ENCODE measurements around the gene FAU. TPM values are rescaled to one million over a fixed set of nuclear protein-coding genes. Genes with fewer than 3 reads are reported as not detected.

FAU gene
- total RNA-seq, 1 donor from 2014 or later, result 754 TPM

DNA sequence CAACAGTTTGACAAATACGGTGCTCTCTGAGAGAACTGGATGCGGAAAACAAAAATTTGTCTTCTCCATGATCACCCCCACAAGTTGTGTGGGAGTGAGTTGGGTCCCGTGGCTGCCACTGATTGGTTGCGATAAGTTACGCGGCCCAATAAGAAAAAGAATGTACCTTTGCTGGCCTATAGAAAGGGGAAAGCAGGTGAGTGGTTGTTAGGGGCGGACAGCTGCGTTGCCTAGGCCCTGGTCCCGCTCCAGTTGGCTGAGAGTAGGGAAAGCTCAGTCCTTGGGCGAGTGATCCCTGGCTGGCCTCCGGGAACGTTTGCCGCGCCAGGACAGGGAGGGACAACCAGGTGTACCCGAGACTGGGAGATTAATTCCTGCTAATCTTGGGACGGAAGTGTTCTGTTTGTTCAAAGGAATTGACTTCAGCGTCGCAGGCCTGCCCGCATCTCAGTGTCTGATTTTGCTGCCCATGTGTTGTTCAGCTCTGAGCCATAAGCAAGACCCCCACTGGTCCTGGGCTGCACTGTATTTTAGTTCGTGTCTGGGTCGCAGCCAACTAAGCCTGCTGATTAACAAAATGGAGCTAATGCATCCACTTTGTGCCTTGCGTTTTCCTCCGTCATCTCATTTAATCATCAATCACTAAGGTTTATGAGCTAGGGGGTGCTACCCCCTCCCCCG lies 13.2 kb upstream of the FAU start:
- Histone ChIP-seq H3K27ac (peak overlapping the region; percentile 100), H3K9me3 (no peaks in the 10 kb centered on the region), H3K36me3 (peaks cover 28% of the 10 kb centered on the region), H3K27me3 (no peaks in the 10 kb centered on the region), H3K4me1 (peaks cover 24% of the 10 kb centered on the region), H3K4me3 (peak overlapping the region; percentile 95)
- TF ChIP-seq, protein P1, sequence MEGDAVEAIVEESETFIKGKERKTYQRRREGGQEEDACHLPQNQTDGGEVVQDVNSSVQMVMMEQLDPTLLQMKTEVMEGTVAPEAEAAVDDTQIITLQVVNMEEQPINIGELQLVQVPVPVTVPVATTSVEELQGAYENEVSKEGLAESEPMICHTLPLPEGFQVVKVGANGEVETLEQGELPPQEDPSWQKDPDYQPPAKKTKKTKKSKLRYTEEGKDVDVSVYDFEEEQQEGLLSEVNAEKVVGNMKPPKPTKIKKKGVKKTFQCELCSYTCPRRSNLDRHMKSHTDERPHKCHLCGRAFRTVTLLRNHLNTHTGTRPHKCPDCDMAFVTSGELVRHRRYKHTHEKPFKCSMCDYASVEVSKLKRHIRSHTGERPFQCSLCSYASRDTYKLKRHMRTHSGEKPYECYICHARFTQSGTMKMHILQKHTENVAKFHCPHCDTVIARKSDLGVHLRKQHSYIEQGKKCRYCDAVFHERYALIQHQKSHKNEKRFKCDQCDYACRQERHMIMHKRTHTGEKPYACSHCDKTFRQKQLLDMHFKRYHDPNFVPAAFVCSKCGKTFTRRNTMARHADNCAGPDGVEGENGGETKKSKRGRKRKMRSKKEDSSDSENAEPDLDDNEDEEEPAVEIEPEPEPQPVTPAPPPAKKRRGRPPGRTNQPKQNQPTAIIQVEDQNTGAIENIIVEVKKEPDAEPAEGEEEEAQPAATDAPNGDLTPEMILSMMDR (IDR thresholded peaks at IDR 0.05), result no peak
- peak; percentile 92 for ATAC-seq
- DNase-seq, result peak; percentile 95
- intact Hi-C loops (cut with DNase I), result no loop called here

DNA sequence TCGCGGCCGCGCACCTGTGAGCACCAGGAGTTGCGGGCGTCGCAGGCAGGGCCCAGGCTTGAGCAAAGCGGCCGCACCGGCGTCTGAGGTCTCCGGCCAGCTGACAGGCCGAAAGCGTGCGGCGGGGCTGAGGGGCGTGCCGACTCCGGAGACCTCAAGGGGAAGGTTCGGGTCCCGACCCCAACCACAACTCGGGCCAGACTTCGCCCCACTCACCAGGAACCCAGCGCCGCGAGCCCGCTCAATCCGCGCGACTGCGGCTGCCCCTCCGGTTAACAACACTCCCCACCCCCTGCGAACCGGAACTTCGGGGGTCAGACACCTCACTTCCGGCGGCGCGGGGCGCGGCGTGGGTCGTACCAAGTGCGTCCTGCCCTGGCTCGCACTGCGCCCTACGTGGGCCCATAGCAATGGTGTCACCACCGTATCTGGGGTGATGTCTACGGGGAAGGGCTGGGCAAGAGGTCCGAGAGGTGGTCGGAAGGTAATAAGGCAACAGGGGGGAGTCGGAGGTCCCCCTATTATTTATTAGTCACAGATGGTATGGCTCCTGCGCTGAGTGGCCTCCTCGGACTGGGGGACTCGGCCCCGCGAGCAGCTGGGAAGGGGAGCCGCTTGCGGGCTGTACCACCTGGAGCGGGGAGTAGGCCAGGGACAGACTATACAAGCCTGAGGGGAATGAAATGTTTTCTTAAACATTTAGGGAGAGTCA lies 12.5 kb upstream of the FAU start, which contains the start of gene SYVN1:
Gene SYVN1 (minus strand): TSS at position 280 of the 712 bp plus-strand sequence. CDS start 918 bp downstream, outside the sequence.
- ATAC-seq (peak; percentile 89), DNase-seq (peak; percentile 96)
- no peaks in the 10 kb centered on the region for H3K27me3 ChIP-seq
- TF ChIP-seq, protein P1 (IDR thresholded peaks at IDR 0.05), result no peak
- intact Hi-C loops (cut with DNase I), result no loop called here
- peaks cover 35% of the 10 kb centered on the region for H3K36me3 ChIP-seq
- no peaks in the 10 kb centered on the region for H3K9me3 ChIP-seq
- H3K27ac ChIP-seq, result peak within 1 kb of the TSS; percentile 100
- peaks cover 24% of the 10 kb centered on the region for H3K4me1 ChIP-seq
- H3K4me3 ChIP-seq, result peak within 1 kb of the TSS; percentile 95

DNA sequence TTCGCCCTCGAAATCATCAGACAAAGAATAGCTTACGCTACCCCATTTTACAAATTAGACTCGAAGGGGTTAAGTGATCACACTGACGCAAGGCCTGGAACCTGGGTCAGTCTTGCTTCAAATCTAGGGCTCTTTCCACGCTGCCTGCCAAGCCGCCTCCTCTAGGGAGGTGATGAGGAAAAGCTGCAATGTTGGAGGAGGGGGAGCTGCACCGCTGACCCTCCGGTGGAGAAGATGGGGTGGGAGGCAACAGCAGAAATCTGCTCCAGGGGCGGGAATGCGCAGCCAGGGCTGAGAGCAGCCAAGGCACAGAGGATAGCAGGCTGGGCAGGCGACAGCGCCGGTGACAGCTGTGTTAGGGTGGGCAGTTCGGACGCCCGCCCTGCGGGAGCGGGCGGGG lies 11.8 kb upstream of the FAU start:
- Histone ChIP-seq H3K4me3 (peak overlapping the region; percentile 95), H3K27me3 (no peaks in the 10 kb centered on the region), H3K27ac (peak overlapping the region; percentile 100), H3K36me3 (peaks cover 41% of the 10 kb centered on the region), H3K9me3 (no peaks in the 10 kb centered on the region), H3K4me1 (peaks cover 24% of the 10 kb centered on the region)
- intact Hi-C loops (cut with DNase I), result no loop called here
- TF ChIP-seq, protein P1 (IDR thresholded peaks at IDR 0.05), result no peak
- no peak for ATAC-seq
- DNase-seq, result peak; percentile 69

DNA sequence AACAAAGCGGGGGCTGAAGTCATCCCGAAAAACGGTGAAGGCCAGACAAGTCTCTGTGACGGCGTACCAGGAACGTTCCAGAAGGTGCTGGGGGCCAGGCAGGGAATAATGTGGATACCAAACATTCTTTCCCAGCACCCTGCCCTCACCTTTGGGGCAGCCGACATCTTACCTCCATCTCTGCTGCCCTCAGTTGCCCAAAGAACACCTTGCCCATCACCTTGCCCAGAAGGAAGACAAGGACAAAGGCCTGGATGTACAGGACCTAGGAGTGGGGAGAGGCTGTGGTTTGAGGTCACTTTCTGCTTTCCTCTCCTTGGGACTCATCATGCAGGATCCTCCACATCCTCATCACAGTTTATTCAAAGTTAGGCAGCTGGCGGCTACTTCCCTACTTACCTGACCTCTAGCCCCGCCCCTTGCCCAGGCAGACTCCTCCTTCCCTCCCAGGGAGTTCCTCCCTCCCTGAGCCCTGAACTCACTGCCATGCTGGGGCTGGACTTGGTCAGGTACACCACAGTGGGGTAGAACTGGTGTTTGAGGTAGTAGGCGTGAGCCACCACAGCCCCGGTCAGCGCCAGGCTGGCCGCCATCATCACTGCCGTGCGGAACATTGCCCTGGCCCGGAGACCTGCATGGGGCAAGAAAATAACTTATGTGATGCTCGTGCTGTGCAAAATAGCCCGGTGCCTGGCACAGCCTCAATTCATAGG lies 11.2 kb upstream of the FAU start:
- H3K27ac ChIP-seq, result peak overlapping the region; percentile 100
- peak; percentile 87 for DNase-seq
- peak; percentile 42 for ATAC-seq
- peak overlapping the region; percentile 95 for H3K4me3 ChIP-seq
- H3K4me1 ChIP-seq, result peaks cover 24% of the 10 kb centered on the region
- H3K9me3 ChIP-seq, result no peaks in the 10 kb centered on the region
- no peaks in the 10 kb centered on the region for H3K27me3 ChIP-seq
- intact Hi-C loops (cut with DNase I), result no loop called here
- peaks cover 47% of the 10 kb centered on the region for H3K36me3 ChIP-seq
- TF ChIP-seq, protein P1 (IDR thresholded peaks at IDR 0.05), result no peak

DNA sequence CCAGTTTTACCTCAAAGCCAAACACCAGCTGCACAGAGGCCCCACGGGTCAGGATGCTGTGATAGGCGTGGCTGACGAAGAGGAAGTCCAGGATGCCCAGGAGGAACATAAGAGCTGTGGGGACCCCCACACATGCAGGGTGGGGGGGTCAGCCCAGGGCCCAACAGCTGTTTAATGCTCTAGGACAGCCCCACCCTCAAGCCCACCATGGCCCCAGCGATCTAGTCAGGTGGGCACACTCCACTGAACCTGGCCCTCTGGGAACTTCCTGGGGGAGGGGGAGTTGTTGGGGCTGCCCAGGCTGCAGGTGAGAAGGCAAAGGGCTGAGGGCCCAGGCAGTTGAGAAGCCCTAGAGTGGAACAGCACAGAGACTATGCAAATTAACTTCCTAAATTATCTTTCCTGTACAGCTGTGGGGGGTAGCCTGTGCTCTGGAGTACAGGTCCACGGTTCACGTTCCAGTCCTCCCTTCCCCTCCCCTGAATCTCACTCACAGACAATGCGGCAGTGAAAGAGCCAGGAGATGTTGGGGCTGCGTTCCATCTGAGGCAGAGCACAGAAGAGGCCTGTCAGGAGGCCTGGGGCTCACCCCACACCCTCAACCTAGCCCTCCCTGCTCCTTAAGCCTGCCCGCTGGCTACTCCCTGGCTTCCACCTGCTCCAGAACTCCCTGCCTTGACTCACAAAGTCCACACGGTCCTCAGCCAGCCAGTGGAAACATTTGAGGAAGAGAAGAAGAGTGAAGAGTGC lies 10.5 kb upstream of the FAU start:
- TF ChIP-seq, protein P1 (IDR thresholded peaks at IDR 0.05), result no peak
- no peaks in the 10 kb centered on the region for H3K9me3 ChIP-seq
- intact Hi-C loops (cut with DNase I), result no loop called here
- H3K4me1 ChIP-seq, result peaks cover 24% of the 10 kb centered on the region
- ATAC-seq (no peak), DNase-seq (no peak)
- H3K27me3 ChIP-seq, result no peaks in the 10 kb centered on the region
- peak overlapping the region; percentile 1 for H3K27ac ChIP-seq
- peaks cover 54% of the 10 kb centered on the region for H3K36me3 ChIP-seq
- H3K4me3 ChIP-seq, result peak overlapping the region; percentile 95

Measured in upper lobe of right lung (tissue), 1 donor.